Ishikawa (cell line): ENCODE data around the gene ROBO1.

Source experiments
- CEBPB ChIP-seq: IDR thresholded peaks from 2 replicates; pipeline ENCODE4 v1.6.1; 2012
- CREB1 ChIP-seq: IDR thresholded peaks from 2 replicates; pipeline ENCODE4 v1.6.1; 2012; ENCODE audit warnings: low read depth
- EGR1 ChIP-seq: IDR thresholded peaks from 2 replicates; pipeline ENCODE4 v1.6.1; 2012
- EP300 ChIP-seq: IDR thresholded peaks from 2 replicates; pipeline ENCODE4 v1.6.1; 2012; ENCODE audit warnings: borderline replicate concordance
- FOXM1 ChIP-seq: IDR thresholded peaks from 2 replicates; pipeline ENCODE4 v1.6.1; 2012; ENCODE audit warnings: low read depth, borderline replicate concordance
- MAX ChIP-seq: IDR thresholded peaks from 2 replicates; pipeline ENCODE4 v1.6.1; 2012
- NFIC ChIP-seq: IDR thresholded peaks from 2 replicates; pipeline ENCODE4 v1.6.1; 2012
- RAD21 ChIP-seq: IDR thresholded peaks from 2 replicates; pipeline ENCODE4 v1.6.1; 2012; ENCODE audit warnings: low read depth
- TAF1 ChIP-seq: IDR thresholded peaks from 2 replicates; pipeline ENCODE4 v1.6.1; 2012; ENCODE audit warnings: low read depth, mild to moderate bottlenecking
- TCF12 ChIP-seq: IDR thresholded peaks from 2 replicates; pipeline ENCODE4 v1.6.1; 2012; ENCODE audit warnings: low read depth
- TEAD4 ChIP-seq: IDR thresholded peaks from 2 replicates; pipeline ENCODE4 v1.6.1; 2012
- USF1 ChIP-seq: IDR thresholded peaks from 2 replicates; pipeline ENCODE4 v1.6.1; 2012
- YY1 ChIP-seq: IDR thresholded peaks from 2 replicates; pipeline ENCODE4 v1.6.1; 2012; ENCODE audit warnings: low read depth
- ZBTB7A ChIP-seq: IDR thresholded peaks from 2 replicates; pipeline ENCODE4 v1.6.1; 2012; ENCODE audit warnings: low read depth
- TF ChIP-seq, protein P1 (sequence below): IDR thresholded peaks from 2 replicates; pipeline ENCODE4 v1.6.1; 2012; ENCODE audit warnings: low read depth, mild to moderate bottlenecking

ROBO1 gene

DNA sequence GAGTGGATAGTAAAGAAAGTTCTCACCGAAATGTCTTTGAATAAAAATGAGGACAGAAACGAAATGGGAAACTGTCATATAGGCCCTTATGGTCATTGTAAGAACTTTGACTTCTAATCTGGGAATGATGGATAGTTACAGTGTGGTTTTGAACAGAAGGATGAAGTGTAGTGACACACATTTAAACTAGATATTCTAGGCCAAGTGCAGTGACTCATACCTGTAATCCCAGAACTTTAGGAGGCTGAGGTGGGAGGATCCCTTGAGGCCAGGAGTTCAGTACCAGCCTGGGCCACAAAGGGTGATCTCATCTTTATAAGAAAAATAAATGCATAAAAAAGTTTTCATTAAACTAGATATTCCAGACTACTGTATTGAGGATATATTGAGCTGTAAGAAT, 452.8 kb downstream of the ROBO1 start:
- TF ChIP-seq EP300 (no peak), MAX (no peak), TCF12 (no peak), CREB1 (no peak), TEAD4 (no peak), YY1 (no peak), CEBPB (no peak), ZBTB7A (no peak), USF1 (no peak), NFIC (no peak), FOXM1 (no peak), EGR1 (no peak), RAD21 (no peak)
- TF ChIP-seq, protein P1, sequence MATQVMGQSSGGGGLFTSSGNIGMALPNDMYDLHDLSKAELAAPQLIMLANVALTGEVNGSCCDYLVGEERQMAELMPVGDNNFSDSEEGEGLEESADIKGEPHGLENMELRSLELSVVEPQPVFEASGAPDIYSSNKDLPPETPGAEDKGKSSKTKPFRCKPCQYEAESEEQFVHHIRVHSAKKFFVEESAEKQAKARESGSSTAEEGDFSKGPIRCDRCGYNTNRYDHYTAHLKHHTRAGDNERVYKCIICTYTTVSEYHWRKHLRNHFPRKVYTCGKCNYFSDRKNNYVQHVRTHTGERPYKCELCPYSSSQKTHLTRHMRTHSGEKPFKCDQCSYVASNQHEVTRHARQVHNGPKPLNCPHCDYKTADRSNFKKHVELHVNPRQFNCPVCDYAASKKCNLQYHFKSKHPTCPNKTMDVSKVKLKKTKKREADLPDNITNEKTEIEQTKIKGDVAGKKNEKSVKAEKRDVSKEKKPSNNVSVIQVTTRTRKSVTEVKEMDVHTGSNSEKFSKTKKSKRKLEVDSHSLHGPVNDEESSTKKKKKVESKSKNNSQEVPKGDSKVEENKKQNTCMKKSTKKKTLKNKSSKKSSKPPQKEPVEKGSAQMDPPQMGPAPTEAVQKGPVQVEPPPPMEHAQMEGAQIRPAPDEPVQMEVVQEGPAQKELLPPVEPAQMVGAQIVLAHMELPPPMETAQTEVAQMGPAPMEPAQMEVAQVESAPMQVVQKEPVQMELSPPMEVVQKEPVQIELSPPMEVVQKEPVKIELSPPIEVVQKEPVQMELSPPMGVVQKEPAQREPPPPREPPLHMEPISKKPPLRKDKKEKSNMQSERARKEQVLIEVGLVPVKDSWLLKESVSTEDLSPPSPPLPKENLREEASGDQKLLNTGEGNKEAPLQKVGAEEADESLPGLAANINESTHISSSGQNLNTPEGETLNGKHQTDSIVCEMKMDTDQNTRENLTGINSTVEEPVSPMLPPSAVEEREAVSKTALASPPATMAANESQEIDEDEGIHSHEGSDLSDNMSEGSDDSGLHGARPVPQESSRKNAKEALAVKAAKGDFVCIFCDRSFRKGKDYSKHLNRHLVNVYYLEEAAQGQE = no peak

DNA sequence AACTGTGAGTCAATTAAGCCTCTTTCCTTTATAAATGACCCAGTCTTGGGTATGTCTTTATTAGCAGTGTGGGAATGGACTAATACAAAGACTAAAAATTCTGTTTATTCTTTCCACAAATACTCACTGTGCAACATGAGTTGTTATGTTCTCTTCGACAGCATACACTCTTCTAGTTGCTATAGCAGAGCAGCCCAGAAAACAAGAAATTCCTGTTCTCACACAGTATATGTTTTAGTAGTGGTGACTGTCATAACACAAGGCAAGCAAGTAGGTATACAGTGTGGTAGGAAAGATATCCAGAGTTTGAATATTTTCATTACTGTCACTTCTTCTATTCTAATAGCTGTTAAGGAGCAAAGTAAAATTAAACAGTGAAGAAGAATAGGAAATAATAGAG, 453.3 kb downstream of the ROBO1 start:
- no peak for TF ChIP-seq USF1
- TF ChIP-seq TEAD4 = no peak
- TF ChIP-seq TCF12 = no peak
- no peak for TF ChIP-seq MAX
- no peak for TF ChIP-seq FOXM1
- TF ChIP-seq CREB1 = no peak
- no peak for TF ChIP-seq CEBPB
- TF ChIP-seq EGR1 = no peak
- no peak for TF ChIP-seq NFIC
- no peak for TF ChIP-seq YY1
- no peak for TF ChIP-seq EP300
- no peak for TF ChIP-seq TAF1
- TF ChIP-seq, protein P1 = no peak
- no peak for TF ChIP-seq RAD21
- no peak for TF ChIP-seq ZBTB7A

- TF ChIP-seq NFIC (no peak), USF1 (no peak), EP300 (no peak), TCF12 (no peak), MAX (no peak), RAD21 (no peak), TAF1 (no peak), ZBTB7A (no peak), EGR1 (no peak), FOXM1 (no peak), CEBPB (no peak), TEAD4 (no peak), CREB1 (no peak)
These were observed 457.8 kb downstream of the ROBO1 start for GRCh38 chr3:79310016-79310415.

GRCh38 chr3:79306934-79307570, 460.7 kb downstream of the ROBO1 start:
- no peak for TF ChIP-seq EGR1
- TF ChIP-seq ZBTB7A = no peak
- TF ChIP-seq TEAD4 = no peak
- TF ChIP-seq RAD21 = no peak
- no peak for TF ChIP-seq TAF1
- no peak for TF ChIP-seq TCF12

DNA sequence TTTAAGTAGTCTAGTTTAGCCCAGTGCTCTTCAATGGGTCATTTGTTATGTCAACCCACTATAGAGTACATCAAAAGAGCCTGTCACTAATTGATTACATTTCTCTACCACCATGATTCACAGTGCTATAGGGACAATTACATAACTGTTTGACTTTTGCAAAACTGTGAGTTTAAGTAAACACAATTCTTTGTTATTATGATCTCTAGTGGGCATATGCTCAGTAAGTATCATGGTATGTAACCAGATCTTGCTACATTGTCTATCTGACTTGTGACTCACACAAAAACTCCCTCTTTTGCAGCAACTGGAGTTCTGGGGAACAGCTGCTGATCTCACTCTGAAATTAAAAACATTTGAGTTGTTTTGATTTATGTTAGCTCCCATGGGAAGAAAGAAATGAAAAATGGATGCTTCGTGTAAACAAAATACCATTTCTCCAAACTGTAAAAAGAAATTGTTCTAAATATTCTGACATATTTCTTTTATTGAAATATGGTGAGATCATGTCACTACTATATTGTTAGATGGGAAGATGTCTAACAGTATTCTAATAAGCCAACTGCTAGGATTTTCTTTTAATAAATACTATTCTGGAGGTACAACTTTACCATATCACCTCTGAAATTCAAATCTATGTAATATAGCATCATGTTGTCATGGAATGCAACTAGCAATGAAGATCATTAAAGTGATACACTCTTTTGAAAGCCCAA, 470.4 kb downstream of the ROBO1 start:
- TF ChIP-seq TEAD4 (0 out of 2 replicates have a peak, but pooled peaks have one; percentile 12), TCF12 (no peak), CEBPB (no peak), RAD21 (no peak)
- TF ChIP-seq, protein P1 = no peak
